Activated CD4-positive, CD25-positive, alpha-beta regulatory T cell treated with anti-CD3 and anti-CD28 coated beads, Interleukin-2, amount 50 U/mL, for 72 hours (primary cell): ENCODE results near the gene SYTL2.
"Not testable (repeated sequence)": the region's sequence is repeated elsewhere in the genome, so short reads cannot be mapped to it uniquely, and the experiment has no call there.

Experiments used
- DNase-seq: peaks from one replicate; pipeline ENCODE4 v3.0.0; 2021

Gene SYTL2

DNA sequence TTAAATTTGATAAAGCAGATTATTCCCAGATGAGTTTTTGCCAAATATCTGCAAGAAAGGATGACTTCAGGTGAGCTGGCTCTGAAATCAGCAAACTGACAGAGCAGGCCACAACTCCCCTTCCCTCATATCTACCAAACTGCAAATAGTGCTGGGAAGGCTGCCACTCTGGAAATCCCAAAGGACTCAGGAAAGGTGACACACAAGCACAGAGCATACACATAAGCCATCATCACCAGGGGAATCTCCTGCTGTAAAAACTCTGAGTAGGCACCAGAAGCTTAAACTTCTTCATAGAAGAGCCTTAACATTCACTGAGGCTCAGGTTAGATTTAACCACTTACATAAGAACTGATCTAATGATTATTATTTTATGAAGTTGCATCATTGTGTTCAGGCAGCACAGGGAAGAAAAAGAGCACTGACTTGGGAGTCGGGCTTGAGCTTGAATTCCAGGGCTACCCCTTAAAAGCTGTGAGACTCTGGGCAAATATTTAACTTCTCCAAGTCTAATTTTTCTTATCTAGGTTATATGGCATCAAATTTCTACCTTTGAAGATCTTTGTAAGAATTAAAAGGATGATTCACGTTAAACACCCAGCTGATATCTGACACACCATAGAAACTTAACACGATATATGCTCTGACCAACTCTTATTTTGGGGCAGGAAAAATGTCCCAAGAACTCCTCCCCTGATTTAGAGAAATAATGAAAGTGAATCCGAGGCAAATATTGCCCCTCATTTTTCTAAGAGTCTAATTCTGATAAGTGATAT, 15.0 kb downstream of the SYTL2 start:
- no peak for DNase-seq

- DNase-seq: no peak
Observed at GRCh38 chr11:85791409-85791990, 19.4 kb downstream of the SYTL2 start.

DNA sequence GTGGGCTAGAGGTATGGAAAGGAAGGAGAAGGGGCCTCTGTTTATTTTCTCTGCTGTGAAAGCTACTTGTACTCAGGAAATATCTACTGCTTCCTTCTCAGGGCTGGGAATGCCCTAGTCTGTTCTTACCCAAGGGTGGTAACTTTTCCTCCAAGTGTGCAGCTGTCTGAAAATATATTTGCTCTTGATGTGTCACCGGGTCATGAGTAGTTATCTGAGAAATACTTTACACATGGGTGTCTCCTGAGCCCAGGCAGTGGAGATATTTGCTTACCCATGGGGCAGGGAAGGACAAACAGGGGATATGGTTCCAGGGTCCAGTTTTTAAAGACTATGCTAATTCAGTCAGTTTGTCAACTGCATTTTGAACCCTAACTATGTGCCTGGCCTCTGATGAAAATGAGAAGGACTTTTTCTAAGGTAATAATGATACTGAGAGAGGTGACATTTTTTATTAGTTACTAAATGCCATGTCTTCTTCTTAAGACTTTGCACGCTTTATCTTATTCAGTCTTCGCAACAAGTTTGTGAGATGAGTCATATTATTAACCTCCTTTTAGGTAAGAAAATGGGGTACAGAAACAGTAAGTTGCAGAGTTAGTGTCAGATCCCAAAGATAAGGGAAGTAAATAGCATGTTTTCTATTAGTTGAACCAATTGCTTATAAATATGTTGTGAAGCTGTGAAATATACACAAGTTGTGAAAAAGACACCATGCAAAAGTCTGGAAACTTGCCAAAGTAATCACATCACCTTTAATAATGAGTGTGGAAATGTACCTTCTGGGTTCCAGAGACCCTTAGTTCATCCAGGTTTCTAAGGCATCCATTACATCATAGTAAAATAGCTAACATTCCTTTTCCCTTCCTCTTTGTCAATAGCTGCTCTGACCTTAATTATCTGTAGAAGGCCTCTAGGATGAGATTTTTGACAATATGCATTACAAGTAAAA, 22.9 kb downstream of the SYTL2 start:
- no peak for DNase-seq

DNA sequence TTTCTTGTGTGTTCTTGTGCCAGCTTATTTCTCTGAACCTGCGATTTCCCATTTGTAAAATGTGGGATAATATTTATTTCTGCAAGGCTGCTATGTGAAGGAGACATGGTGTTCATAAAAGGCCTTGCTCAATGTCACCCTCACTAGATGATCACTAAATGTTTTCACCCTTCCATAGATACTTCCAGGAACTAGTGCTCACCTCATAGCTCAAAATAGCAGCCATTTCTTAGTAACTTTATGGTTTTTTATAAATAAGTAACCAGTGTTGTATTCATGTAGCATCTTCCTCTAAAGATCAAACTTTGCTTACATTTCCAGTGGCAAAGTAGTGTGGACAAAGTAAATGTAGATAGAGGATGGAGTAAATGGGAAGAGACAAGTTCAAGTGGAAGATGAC, 23.8 kb downstream of the SYTL2 start:
- DNase-seq: no peak

DNA sequence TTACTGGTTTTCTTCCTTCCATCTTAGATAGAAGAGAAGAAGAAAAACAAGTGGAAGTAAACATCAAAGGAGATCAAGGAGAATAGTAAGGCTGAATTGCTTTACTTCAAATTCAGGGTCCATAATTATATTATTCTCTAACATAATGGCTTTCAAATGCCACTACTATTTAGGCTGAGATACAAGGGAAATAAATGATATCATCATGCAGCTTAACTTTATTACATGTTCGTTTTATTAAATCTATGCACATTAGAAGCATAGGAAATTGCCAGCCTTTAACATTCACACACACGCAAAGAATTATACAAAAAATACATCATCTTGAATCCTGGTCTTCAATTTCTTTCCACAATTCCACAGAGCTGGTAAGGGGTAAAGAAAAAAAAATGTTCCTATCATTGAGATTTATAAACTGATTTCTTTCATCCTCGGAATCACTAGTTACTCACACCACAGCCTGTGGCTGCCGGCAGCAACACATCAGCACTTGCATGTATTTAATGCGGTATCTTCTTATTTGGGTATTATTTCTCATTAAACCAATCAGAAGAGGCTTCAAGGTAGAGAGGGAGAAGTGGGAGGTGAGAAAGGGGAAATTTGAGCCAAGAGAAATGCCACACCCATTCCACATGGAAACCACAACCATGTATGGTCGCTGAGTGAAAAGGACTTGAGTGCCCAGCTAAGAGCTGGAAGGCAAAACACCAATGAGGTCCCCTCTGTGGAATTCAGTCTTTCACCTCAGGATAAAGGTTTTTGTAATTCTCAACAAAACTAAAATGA, 26.3 kb downstream of the SYTL2 start:
- DNase-seq: no peak

DNA sequence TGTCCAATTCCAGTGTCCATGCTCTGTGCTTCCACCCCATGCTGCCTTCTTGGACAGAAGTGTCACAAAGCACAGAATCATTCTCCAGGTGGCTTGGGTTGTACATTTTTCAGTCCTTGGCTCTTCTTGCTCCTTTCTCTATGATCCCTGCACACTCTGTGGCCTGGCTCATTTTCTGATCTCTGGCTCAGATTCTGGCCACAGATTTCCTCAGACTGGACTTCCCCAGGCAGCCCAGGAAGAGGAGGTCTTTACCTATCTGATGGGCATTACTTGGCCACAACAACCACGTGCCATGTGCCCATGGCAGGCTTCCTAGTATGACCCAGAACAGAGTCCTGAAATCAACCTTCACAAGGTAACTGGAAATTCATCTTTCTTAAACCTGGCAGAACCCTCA, 27.2 kb downstream of the SYTL2 start:
- no peak for DNase-seq

GRCh38 chr11:85780780-85781517, 30.0 kb downstream of the SYTL2 start:
- not testable (repeated sequence) for DNase-seq

DNA sequence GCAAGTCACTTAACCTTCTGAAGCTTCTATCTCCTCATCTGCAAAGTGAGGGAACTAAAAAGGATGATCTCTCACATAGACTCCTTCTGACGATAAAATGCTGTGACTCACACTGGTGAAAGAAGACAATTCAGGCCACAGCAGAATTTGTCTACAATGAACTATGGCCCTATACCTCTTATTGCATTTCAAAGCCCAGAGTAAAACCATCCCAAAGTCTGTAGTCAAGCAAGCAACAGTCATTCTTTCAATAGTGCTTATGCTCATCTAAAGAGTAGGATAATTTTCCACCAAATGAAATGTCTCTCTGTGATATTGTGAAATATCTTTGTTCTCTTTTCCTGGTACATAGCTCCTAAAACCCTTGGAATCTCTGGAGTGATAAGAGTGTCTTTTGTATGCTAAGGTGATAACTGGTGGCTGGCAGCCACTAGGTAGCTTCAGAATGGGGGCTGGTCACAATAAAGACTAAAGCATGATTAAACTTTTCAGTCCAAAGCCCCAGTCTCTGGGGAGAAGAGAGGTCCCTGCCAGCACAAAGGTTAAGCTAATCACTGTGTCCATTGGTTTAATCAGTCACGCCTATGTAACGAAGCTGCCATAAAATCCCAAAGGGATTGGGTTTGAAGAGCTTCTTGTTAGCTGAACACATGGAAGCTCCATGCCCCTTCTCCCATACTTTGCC, 30.8 kb downstream of the SYTL2 start:
- DNase-seq: no peak

GRCh38 chr11:85777603-85777972, 33.4 kb downstream of the SYTL2 start:
- not testable (repeated sequence) for DNase-seq

- DNase-seq: no peak
Observed at GRCh38 chr11:85776951-85777602, 33.9 kb downstream of the SYTL2 start.

DNA sequence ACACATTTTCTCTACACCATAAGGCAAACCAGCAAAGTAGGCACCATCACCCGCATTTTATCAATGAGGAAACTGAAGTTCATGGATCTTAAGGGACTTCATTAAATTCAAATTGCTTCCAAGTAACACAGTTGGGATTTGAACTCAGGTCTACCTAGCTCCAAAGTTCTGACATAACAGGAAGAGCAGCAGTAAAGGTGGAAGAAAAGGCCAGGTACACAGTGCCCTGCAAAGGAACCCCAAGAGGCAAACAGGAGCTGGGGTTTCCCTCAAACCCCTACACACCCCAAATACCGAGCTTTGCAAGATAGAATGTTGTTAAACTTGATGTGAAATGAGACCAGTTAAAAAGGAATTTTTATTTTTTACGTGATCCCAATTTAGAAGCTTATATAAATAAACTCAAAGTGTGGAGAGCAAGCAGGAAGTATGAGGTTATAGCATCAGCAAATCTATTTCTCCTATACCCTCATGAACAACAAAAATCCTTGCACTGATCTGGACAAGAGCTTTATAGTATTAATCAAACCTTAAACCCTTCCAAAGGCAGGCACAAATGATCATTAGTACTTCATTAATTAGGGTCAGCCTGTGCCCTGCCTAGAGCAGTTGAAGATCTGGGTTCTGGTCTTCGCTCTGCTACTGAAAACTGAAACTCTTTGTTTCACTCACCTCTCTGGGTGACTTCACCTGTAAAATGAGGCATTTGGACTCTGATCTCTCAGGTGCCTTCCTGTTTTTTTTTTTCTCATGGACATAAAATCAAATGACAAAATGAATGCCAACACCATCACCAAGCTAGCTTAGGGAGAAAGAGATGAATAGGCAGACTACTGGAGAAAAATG, 36.5 kb downstream of the SYTL2 start:
- no peak for DNase-seq

GRCh38 chr11:85772695-85773094, 38.2 kb downstream of the SYTL2 start:
- no peak for DNase-seq

- DNase-seq: no peak
Observed at GRCh38 chr11:85771568-85771967, 39.4 kb downstream of the SYTL2 start.

- no peak for DNase-seq
Observed at GRCh38 chr11:85769771-85770170, 41.2 kb downstream of the SYTL2 start.

DNA sequence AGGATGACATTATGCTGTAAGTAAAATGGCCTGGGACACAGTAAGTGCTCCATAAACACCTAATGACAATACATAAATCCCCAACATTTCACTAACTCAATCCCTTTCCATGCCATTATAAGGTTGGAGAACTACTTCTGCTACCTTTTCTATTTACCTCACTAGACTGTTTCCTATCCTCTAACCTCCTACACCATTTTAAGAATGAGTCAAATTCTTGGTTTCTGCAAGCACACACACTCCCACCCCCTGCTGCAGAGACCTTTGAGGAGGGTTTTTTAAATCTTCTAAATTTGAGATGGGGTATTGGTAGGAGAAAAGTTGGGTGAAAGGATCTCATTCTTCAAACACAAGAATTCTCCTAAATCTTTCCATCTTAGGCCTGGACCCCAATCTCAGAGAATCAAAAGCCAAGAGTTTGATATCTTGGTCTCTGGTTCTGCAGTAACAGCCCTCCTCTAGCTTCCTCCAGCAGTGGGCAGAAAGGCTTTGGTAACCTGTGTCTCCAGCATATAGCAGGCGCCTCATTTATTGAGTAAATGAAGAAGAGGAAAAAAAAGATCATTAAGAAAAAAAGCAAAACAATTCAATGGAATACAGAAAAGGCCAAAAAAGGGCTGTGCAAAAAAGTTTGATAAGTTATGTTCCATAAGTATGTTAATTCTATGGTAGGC, 42.3 kb downstream of the SYTL2 start:
- no peak for DNase-seq

DNA sequence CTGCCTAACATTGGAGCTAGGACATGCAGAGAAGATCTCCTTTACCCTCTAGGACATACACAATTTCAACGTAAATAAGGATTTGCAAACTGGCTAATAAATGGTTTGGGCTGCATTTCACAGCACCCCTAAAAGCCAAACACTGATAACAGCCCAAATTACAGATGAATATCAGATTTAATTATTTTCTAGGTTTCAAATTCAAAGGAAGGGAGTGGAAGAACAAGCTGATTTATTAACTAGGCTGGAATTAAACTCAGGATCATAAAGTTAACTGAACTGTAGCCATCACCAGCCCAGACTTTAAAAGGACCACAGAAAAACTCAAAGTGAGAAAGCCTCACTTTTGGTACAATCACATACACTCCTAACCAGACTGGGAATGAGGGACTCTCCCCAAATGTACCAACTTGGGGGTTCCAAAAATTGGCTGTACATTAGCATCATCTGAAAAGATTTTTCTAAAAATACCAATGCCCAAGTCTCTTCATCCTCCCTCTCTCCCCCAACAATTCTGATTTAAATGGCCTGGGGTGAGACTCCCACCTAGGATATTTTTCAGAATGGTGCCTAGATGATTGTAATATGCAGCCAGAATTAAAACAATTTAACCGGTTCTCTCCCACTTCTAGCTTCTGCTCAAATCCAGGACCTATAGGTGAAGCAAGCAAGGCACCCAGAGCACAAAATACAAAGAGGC, 43.5 kb downstream of the SYTL2 start:
- no peak for DNase-seq

- DNase-seq: no peak
Observed at GRCh38 chr11:85766721-85767161, 44.2 kb downstream of the SYTL2 start.

DNA sequence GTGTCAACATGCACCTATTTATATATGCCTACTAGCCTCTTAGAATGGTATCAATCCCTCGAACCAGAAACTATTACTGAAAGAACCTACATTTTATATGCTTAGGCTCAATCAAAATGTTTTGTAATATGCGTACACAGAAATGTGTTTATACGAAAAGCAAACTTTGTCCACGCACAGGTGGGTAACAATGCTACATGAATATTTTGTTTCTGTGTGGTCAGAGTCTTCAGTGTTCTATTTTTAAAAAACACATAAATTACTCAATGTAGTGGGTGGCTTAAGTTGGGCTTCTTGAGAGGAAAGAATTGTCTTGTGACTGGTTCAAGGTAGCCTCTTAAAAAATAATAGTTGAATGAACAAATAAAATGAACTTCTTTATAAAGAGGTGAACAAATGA, 46.1 kb downstream of the SYTL2 start:
- DNase-seq: no peak

- no peak for DNase-seq
Observed at GRCh38 chr11:85762226-85762625, 48.7 kb downstream of the SYTL2 start.
